ENCODE results near the gene HK3.
"Not testable (repeated sequence)": the region's sequence is repeated elsewhere in the genome, so short reads cannot be mapped to it uniquely, and the experiment has no call there.

The HK3 gene

GRCh38 chr5:176881021-176881749, 18.0 kb downstream of the HK3 start:
- no peak for DNase-seq

- DNase-seq: no peak
Observed at GRCh38 chr5:176880366-176881020, 18.7 kb downstream of the HK3 start.

- no peak for DNase-seq
Observed at GRCh38 chr5:176879663-176880361, 19.3 kb downstream of the HK3 start.

GRCh38 chr5:176878906-176879662, 20.1 kb downstream of the HK3 start:
- no peak for DNase-seq

- DNase-seq: no peak
Observed at GRCh38 chr5:176878463-176878862, 20.7 kb downstream of the HK3 start.

- DNase-seq: no peak
Observed at GRCh38 chr5:176877793-176878331, 21.3 kb downstream of the HK3 start.

GRCh38 chr5:176876506-176877431, 22.4 kb downstream of the HK3 start:
- no peak for DNase-seq

GRCh38 chr5:176875783-176876505, 23.2 kb downstream of the HK3 start:
- no peak for DNase-seq

- DNase-seq: no peak
Observed at GRCh38 chr5:176875014-176875550, 24.1 kb downstream of the HK3 start.

- DNase-seq: no peak
Observed at GRCh38 chr5:176874198-176874780, 24.9 kb downstream of the HK3 start.

- no peak for DNase-seq
Observed at GRCh38 chr5:176873541-176874172, 25.5 kb downstream of the HK3 start.

- DNase-seq: not testable (repeated sequence)
Observed at GRCh38 chr5:176873011-176873410, 26.1 kb downstream of the HK3 start.

GRCh38 chr5:176872586-176872985, 26.6 kb downstream of the HK3 start:
- DNase-seq: not testable (repeated sequence)

GRCh38 chr5:176870644-176871043, 28.5 kb downstream of the HK3 start:
- DNase-seq: not testable (repeated sequence)

- DNase-seq: no peak
Observed at GRCh38 chr5:176870110-176870591, 29.0 kb downstream of the HK3 start.

GRCh38 chr5:176869501-176870109, 29.5 kb downstream of the HK3 start:
- DNase-seq: no peak

- DNase-seq: no peak
Observed at GRCh38 chr5:176868731-176869130, 30.4 kb downstream of the HK3 start.

GRCh38 chr5:176868126-176868525, 31.0 kb downstream of the HK3 start:
- no peak for DNase-seq

GRCh38 chr5:176866707-176867310, 32.3 kb downstream of the HK3 start:
- no peak for DNase-seq

Measured in activated effector memory CD4-positive, alpha-beta T cell treated with Interleukin-2 at 50 U/mL for 16 hours (primary cell).